Measurements from ENCODE around the gene TMEM91. TPM values are rescaled to one million over a fixed set of nuclear protein-coding genes. Genes with fewer than 3 reads are reported as not detected.

The TMEM91 gene
- total RNA-seq, 1 donor: 2.6 TPM

GRCh38 chr19:41352609-41353465 lies 23.5 kb upstream of the TMEM91 start:
- peak overlapping the region; percentile 98 for H3K4me3 ChIP-seq (ENCODE audit: low read depth, low read length)
- peak; percentile 57 for TF ChIP-seq CTCF (IDR thresholded peaks at IDR 0.05; ENCODE audit: insufficient read depth, low read depth, low read length)
- DNase-seq (ENCODE audit: low read depth): peak; percentile 72

- peak; percentile 82 for TF ChIP-seq CTCF (IDR thresholded peaks at IDR 0.05; ENCODE audit: insufficient read depth, low read depth, low read length)
- DNase-seq (ENCODE audit: low read depth): peak; percentile 94
- peak within 1 kb of the TSS; percentile 98 for H3K4me3 ChIP-seq (ENCODE audit: low read depth, low read length)
These were observed 22.6 kb upstream of the TMEM91 start, which contains the start of gene TGFB1 for GRCh38 chr19:41353466-41354342. TGFB1 (minus strand) TSS chr19:41353922; CDS start chr19:41353044, 878 bp downstream.

GRCh38 chr19:41354343-41354953 lies 21.9 kb upstream of the TMEM91 start:
- no peak for DNase-seq (ENCODE audit: low read depth)
- H3K4me3 ChIP-seq (ENCODE audit: low read depth, low read length): peak overlapping the region; percentile 98
- no peak for TF ChIP-seq CTCF (IDR thresholded peaks at IDR 0.05; ENCODE audit: insufficient read depth, low read depth, low read length)

- no peak for DNase-seq (ENCODE audit: low read depth)
- no peak overlapping the region for H3K4me3 ChIP-seq (ENCODE audit: low read depth, low read length)
- no peak for TF ChIP-seq CTCF (IDR thresholded peaks at IDR 0.05; ENCODE audit: insufficient read depth, low read depth, low read length)
These were observed 21.3 kb upstream of the TMEM91 start for GRCh38 chr19:41355035-41355434.

- no peak for DNase-seq (ENCODE audit: low read depth)
- no peak for TF ChIP-seq CTCF (IDR thresholded peaks at IDR 0.05; ENCODE audit: insufficient read depth, low read depth, low read length)
- H3K4me3 ChIP-seq (ENCODE audit: low read depth, low read length): no peak overlapping the region
These were observed 20.5 kb upstream of the TMEM91 start for GRCh38 chr19:41355802-41356201.

- no peak for TF ChIP-seq CTCF (IDR thresholded peaks at IDR 0.05; ENCODE audit: insufficient read depth, low read depth, low read length)
- no peak for DNase-seq (ENCODE audit: low read depth)
- no peak overlapping the region for H3K4me3 ChIP-seq (ENCODE audit: low read depth, low read length)
These were observed 19.2 kb upstream of the TMEM91 start for GRCh38 chr19:41356984-41357739.

All from fibroblast of villous mesenchyme (primary cell).